ENCODE results near the gene ETFRF1. TPM values are rescaled to one million over a fixed set of nuclear protein-coding genes. Genes with fewer than 3 reads are reported as not detected.

ETFRF1 gene
- total RNA-seq, 2 experiments from 2014 or later, result 32.9 to 39.8 TPM

DNA sequence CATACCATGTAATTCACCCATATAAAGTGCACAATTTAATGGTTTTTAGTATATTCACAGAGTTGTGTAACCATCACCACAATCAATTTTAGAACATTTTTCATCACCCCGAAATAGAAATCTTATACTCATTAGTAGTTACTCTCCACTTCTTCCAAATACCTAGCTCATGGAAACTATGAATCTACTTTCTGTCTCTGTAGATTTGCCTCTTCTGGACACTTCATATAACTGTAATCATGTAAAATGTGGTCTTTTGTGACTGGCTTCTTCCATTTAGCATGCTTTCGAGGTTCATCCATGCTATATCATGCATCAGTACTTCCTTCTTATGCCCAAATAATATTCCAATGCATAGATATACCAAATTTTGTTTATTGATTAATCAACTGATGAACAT, 10.9 kb upstream of the ETFRF1 start:
- Mint-ChIP-seq H3K36me3 (ENCODE audit: low read depth) (no peaks in the 10 kb centered on the region), H3K27me3 (no peaks in the 10 kb centered on the region), H3K27ac (no peak overlapping the region), H3K4me1 (ENCODE audit: low read depth) (peaks cover 17% of the 10 kb centered on the region), H3K9me3 (no peaks in the 10 kb centered on the region), H3K4me3 (no peak overlapping the region)
- H3K36me3 ChIP-seq (ENCODE audit: insufficient read depth, low read length), result no peaks in the 10 kb centered on the region
- intact Hi-C loops (cut with DNase I, micrococcal nuclease), result no loop called here
- ChIA-PET POLR2A (no interaction called here), CTCF (no interaction called here)
- H3K4me3 ChIP-seq (ENCODE audit: low read length), result no peak overlapping the region
- no peak for TF ChIP-seq CTCF (IDR thresholded peaks at IDR 0.05)
- H3K9me3 ChIP-seq (ENCODE audit: control insufficient read depth in 1 of 2, insufficient read depth in 1 of 2, low read length in 2 of 2), result no peaks in the 10 kb centered on the region
- H3K27me3 ChIP-seq (ENCODE audit: control insufficient read depth in 1 of 2, insufficient read depth in 2 of 2, low read length in 2 of 2), result no peaks in the 10 kb centered on the region
- ATAC-seq (ENCODE audit: poor library complexity), result no peak
- no peak overlapping the region for H3K27ac ChIP-seq (ENCODE audit: low read depth in 1 of 2, low read length in 2 of 2)
- no peaks in the 10 kb centered on the region for H3K4me1 ChIP-seq (ENCODE audit: insufficient read depth, low read length)
- no peak for DNase-seq

- H3K9me3 ChIP-seq (ENCODE audit: control insufficient read depth in 1 of 2, insufficient read depth in 1 of 2, low read length in 2 of 2), result no peaks in the 10 kb centered on the region
- ATAC-seq (ENCODE audit: poor library complexity), result peak; percentile 79
- H3K27me3 Mint-ChIP-seq, result no peaks in the 10 kb centered on the region
- no peaks in the 10 kb centered on the region for H3K36me3 Mint-ChIP-seq (ENCODE audit: low read depth)
- H3K36me3 ChIP-seq (ENCODE audit: insufficient read depth, low read length), result no peaks in the 10 kb centered on the region
- intact Hi-C loops (cut with DNase I, micrococcal nuclease), result loop anchor here (2.0 to 5.0 kb wide), 2 partner anchors 129 to 133 kb away; a partner anchor contains a TSS
- H3K9me3 Mint-ChIP-seq, result no peaks in the 10 kb centered on the region
- H3K4me3 Mint-ChIP-seq, result peak overlapping the region; percentile 81
- peak in 3 of 14 experiments; percentile 38 to 46 (median 44) for DNase-seq
- H3K27ac Mint-ChIP-seq, result peak overlapping the region; percentile 78
- H3K4me1 Mint-ChIP-seq (ENCODE audit: low read depth), result peaks cover 17% of the 10 kb centered on the region
- CTCF ChIA-PET, result interaction anchor here (0.9 to 1.0 kb wide), 2 partner anchors 8 to 31 kb away, joined by 3 read pairs; partner anchors contain the start of gene DNAI7
- peak overlapping the region; percentile 7 to 11 for H3K27ac ChIP-seq (ENCODE audit: low read depth in 1 of 2, low read length in 2 of 2)
- no peaks in the 10 kb centered on the region for H3K4me1 ChIP-seq (ENCODE audit: insufficient read depth, low read length)
- no peak for TF ChIP-seq CTCF (IDR thresholded peaks at IDR 0.05)
- H3K4me3 ChIP-seq (ENCODE audit: low read length), result peak overlapping the region; percentile 42
- POLR2A ChIA-PET, result interaction anchor here (0.7 to 1.7 kb wide), 5 partner anchors 8 to 198 kb away, joined by 3 to 12 read pairs (median 4); partner anchors contain the start of genes DNAI7, ETFRF1 and KRAS
- H3K27me3 ChIP-seq (ENCODE audit: control insufficient read depth in 1 of 2, insufficient read depth in 2 of 2, low read length in 2 of 2), result no peaks in the 10 kb centered on the region
Measured at GRCh38 chr12:25186038-25186787, 8.8 kb upstream of the ETFRF1 start.

- TF ChIP-seq CTCF (IDR thresholded peaks at IDR 0.05), result no peak
- Histone ChIP-seq H3K9me3 (ENCODE audit: control insufficient read depth in 1 of 2, insufficient read depth in 1 of 2, low read length in 2 of 2) (no peaks in the 10 kb centered on the region), H3K36me3 (ENCODE audit: insufficient read depth, low read length) (no peaks in the 10 kb centered on the region), H3K27ac (ENCODE audit: low read depth in 1 of 2, low read length in 2 of 2) (peak overlapping the region; percentile 7 to 11), H3K27me3 (ENCODE audit: control insufficient read depth in 1 of 2, insufficient read depth in 2 of 2, low read length in 2 of 2) (no peaks in the 10 kb centered on the region), H3K4me3 (ENCODE audit: low read length) (peak overlapping the region; percentile 42), H3K4me1 (ENCODE audit: insufficient read depth, low read length) (no peaks in the 10 kb centered on the region)
- intact Hi-C loops (cut with DNase I, micrococcal nuclease), result loop anchor here (2.0 to 5.0 kb wide), 2 partner anchors 130 to 134 kb away; a partner anchor contains a TSS
- ATAC-seq (ENCODE audit: poor library complexity), result peak; percentile 73
- Mint-ChIP-seq H3K4me1 (ENCODE audit: low read depth) (peaks cover 17% of the 10 kb centered on the region), H3K36me3 (ENCODE audit: low read depth) (no peaks in the 10 kb centered on the region), H3K4me3 (peak overlapping the region; percentile 81), H3K9me3 (no peaks in the 10 kb centered on the region), H3K27me3 (no peaks in the 10 kb centered on the region), H3K27ac (peak overlapping the region; percentile 78)
- DNase-seq, result peak in 4 of 14 experiments; percentile 32 to 56 (median 55)
- POLR2A ChIA-PET, result interaction anchor here (0.7 to 1.7 kb wide), 6 partner anchors 8 to 198 kb away, joined by 3 to 12 read pairs (median 4); partner anchors contain the start of genes DNAI7, ETFRF1 and KRAS
- CTCF ChIA-PET, result interaction anchor here (0.9 to 1.0 kb wide), 2 partner anchors 8 to 32 kb away, joined by 3 read pairs; partner anchors contain the start of gene DNAI7
Measured at GRCh38 chr12:25186788-25187402, 8.1 kb upstream of the ETFRF1 start.

Data from CD4-positive, alpha-beta T cell (primary cell).